ENCODE data around the gene TGFB1.

GRCh38 chr19:41363371-41363752 lies 9.6 kb upstream of the TGFB1 start:
- TF ChIP-seq ZNF274 (IDR thresholded peaks at IDR 0.05; ENCODE audit: low read depth, low read length) (no peak), YY1 (IDR thresholded peaks at IDR 0.05; ENCODE audit: insufficient read depth, insufficient read length) (no peak)

Measured in NT2/D1 (cell line).